Lower leg skin (tissue), 4 donors: Measurements from ENCODE around the gene ACAT2. TPM values are rescaled to one million over a fixed set of nuclear protein-coding genes. Genes with fewer than 3 reads are reported as not detected.
A peak's percentile ranks its signal among the peaks of the same experiment; 100 is the strongest.
"Not testable (repeated sequence)": the region's sequence is repeated elsewhere in the genome, so short reads cannot be mapped to it uniquely, and the experiment has no call there.

ENCODE experiments used
- DNase-seq, 2 donors: peaks; one replicate each; pipeline ENCODE4 v3.0.0-alpha.2; 2019; ENCODE audit warnings: low spot score in 2 of 2
- H3K4me3 ChIP-seq: fragments of 200-600 bp; sonication (generic); 2 replicates; pipeline ENCODE4 v1.5.1; 2017; ENCODE audit warnings: mild to moderate bottlenecking, low read depth; ENCODE audit not compliant: poor library complexity, severe bottlenecking
- CTCF ChIP-seq, 3 donors: fragments of 450-650 bp; IDR thresholded peaks; one replicate each; pipeline ENCODE4 v1.5.1; 2016; ENCODE audit warnings: antibody characterized with exemption in 3 of 3, mild to moderate bottlenecking in 3 of 3, moderate library complexity in 2 of 3
- POLR2A ChIP-seq, 2 donors: fragments of 450-650 bp; IDR thresholded peaks; one replicate each; pipeline ENCODE4 v1.6.1; 2016 to 2017; ENCODE audit warnings: antibody characterized with exemption in 2 of 2, mild to moderate bottlenecking in 1 of 2, moderate library complexity in 1 of 2
- WGBS, 2 donors: methylation state at CpG; one replicate each; pipeline ENCODE4 v1.1.5; 2018; 5-methylcytosine and 5-hydroxymethylcytosine counted together
- intact Hi-C: fragments of 100-400 bp; cut with DNase I; formaldehyde crosslinking; loops from one replicate; pipeline ENCODE4 v1.15.0; 2023; ENCODE audit warnings: low total_unique reads
- total RNA-seq, 4 donors: library from RNA; depleted of rRNA; stranded (reverse); fragments of >200 nt; gene quantifications; one replicate each; pipeline ENCODE4 v1.1.0, GENCODE V29; 2016

ACAT2 gene
- total RNA-seq, 4 donors from 2014 or later, result 5.4 to 31.5 (median 13.8) TPM

GRCh38 chr6:159806021-159806458, 44.2 kb downstream of the ACAT2 start:
- WGBS, 2 donors, result 88 to 92% methylated on average over 9 of the region's 9 CpGs
- intact Hi-C loops, result no loop called here
- DNase-seq, result peak in 1 of 2 donors; percentile 68
- TF ChIP-seq CTCF (IDR thresholded peaks at IDR 0.05) (no peak), POLR2A (IDR thresholded peaks at IDR 0.05) (no peak)
- H3K4me3 ChIP-seq, result no peak overlapping the region

GRCh38 chr6:159807150-159807858, 45.5 kb downstream of the ACAT2 start:
- intact Hi-C loops, result no loop called here
- H3K4me3 ChIP-seq, result no peak overlapping the region
- DNase-seq, result no peak
- 84% methylated on average over 5 of the region's 5 CpGs for WGBS, 2 donors
- TF ChIP-seq CTCF (IDR thresholded peaks at IDR 0.05) (no peak), POLR2A (IDR thresholded peaks at IDR 0.05) (no peak)

GRCh38 chr6:159808647-159809046, 46.8 kb downstream of the ACAT2 start:
- H3K4me3 ChIP-seq, result no peak overlapping the region
- intact Hi-C loops, result no loop called here
- peak in 1 of 2 donors; percentile 48 for DNase-seq
- TF ChIP-seq CTCF (IDR thresholded peaks at IDR 0.05) (no peak), POLR2A (IDR thresholded peaks at IDR 0.05) (no peak)
- 89 to 91% methylated on average over 6 of the region's 6 CpGs for WGBS, 2 donors

- TF ChIP-seq CTCF (IDR thresholded peaks at IDR 0.05) (no peak), POLR2A (IDR thresholded peaks at IDR 0.05) (no peak)
- no peak overlapping the region for H3K4me3 ChIP-seq
- 91 to 92% methylated on average over 4 of the region's 4 CpGs for WGBS, 2 donors
- DNase-seq, result no peak
- intact Hi-C loops, result no loop called here
These were observed 47.3 kb downstream of the ACAT2 start for GRCh38 chr6:159809149-159809548.

GRCh38 chr6:159813781-159814180, 51.9 kb downstream of the ACAT2 start:
- no peak for DNase-seq
- WGBS, 2 donors, result 83 to 86% methylated on average over 9 of the region's 9 CpGs
- H3K4me3 ChIP-seq, result no peak overlapping the region
- TF ChIP-seq POLR2A (IDR thresholded peaks at IDR 0.05) (no peak), CTCF (IDR thresholded peaks at IDR 0.05) (no peak)
- intact Hi-C loops, result no loop called here

- intact Hi-C loops, result no loop called here
- no peak for DNase-seq
- WGBS, 2 donors, result 75 to 83% methylated on average over 6 of the region's 6 CpGs
- H3K4me3 ChIP-seq, result no peak overlapping the region
- TF ChIP-seq CTCF (IDR thresholded peaks at IDR 0.05), result no peak
- TF ChIP-seq POLR2A (IDR thresholded peaks at IDR 0.05), result no peak
These were observed 53.6 kb downstream of the ACAT2 start for GRCh38 chr6:159815410-159815809.

- DNase-seq, intact Hi-C loops, H3K4me3 ChIP-seq: not testable (repeated sequence)
- WGBS, 2 donors, result 57 to 68% methylated on average over 3 of the region's 3 CpGs
These were observed 54.9 kb downstream of the ACAT2 start for GRCh38 chr6:159816775-159817174.
